ENCODE data around the gene B3GNT3. TPM values are rescaled to one million over a fixed set of nuclear protein-coding genes. Genes with fewer than 3 reads are reported as not detected.

The B3GNT3 gene
- total and polyA plus RNA-seq, 9 of the 15 experiments (the other 6 are each of a cell fraction or from before 2014, with no cell fraction given) = 0.06 to 0.11 (median 0.07) TPM; not detected in 6

GRCh38 chr19:17751103-17751911, 43.6 kb upstream of the B3GNT3 start, which contains the start of gene FCHO1 (continued):
- TF ChIP-seq ZBTB34 (CRISPR knock-in tag; IDR thresholded peaks at IDR 0.05) (peak; percentile 25; the same call in 1 of the 2 replicates), PCBP1 (IDR thresholded peaks at IDR 0.05; ENCODE audit: low read depth, low read length, poor library complexity, severe bottlenecking) (peak; percentile 39), ZBTB9 (CRISPR knock-in tag; IDR thresholded peaks at IDR 0.05) (0 out of 2 replicates have a peak, but pooled peaks have one; percentile 55), CBX3 (IDR thresholded peaks at IDR 0.05; ENCODE audit: borderline replicate concordance in 1 of 2, low read length in 2 of 2) (peak in 1 of 2 experiments; percentile 26; a peak in 1 of 3 replicates), TARDBP (IDR thresholded peaks at IDR 0.05) (peak; percentile 80; the same call in 1 of the 2 replicates), GABPA (tag; conservative IDR thresholded peaks at IDR 0.05; ENCODE audit: low read depth) (peak; percentile 91), POLR2G (IDR thresholded peaks at IDR 0.05; ENCODE audit: low read depth, low read length) (peak; percentile 93), BDP1 (IDR thresholded peaks at IDR 0.05; ENCODE audit: insufficient read depth, insufficient read length) (no peak), ZNF133 (CRISPR knock-in tag; IDR thresholded peaks at IDR 0.05) (no peak), MYBL2 (IDR thresholded peaks at IDR 0.05; ENCODE audit: low read depth) (peak; percentile 39; the same call in 1 of the 2 replicates), MYBL2 (CRISPR knock-in tag; IDR thresholded peaks at IDR 0.05; ENCODE audit: borderline replicate concordance) (no peak), MTA3 (IDR thresholded peaks at IDR 0.05; ENCODE audit: borderline replicate concordance) (peak; percentile 54; the same call in 1 of the 2 replicates), TFAM (CRISPR knock-in tag; conservative IDR thresholded peaks at IDR 0.05) (no peak), CREB3L1 (IDR thresholded peaks at IDR 0.05; ENCODE audit: borderline replicate concordance, low read depth) (peak; percentile 65), ZNF592 (IDR thresholded peaks at IDR 0.05) (peak; percentile 90), OTX1 (CRISPR knock-in tag; IDR thresholded peaks at IDR 0.05) (0 out of 2 replicates have a peak, but pooled peaks have one; percentile 15), CC2D1A (IDR thresholded peaks at IDR 0.05) (peak; percentile 79)

Measured in K562 (cell line).